LNCAP (cell line): ENCODE measurements around the gene FOS.

Source experiments
- CTCF ChIP-seq: fragments of 450-650 bp; IDR thresholded peaks from 2 replicates; pipeline ENCODE4 v1.5.1; 2017; ENCODE audit warnings: mild to moderate bottlenecking

Gene FOS

GRCh38 chr14:75236467-75236866 is 42.2 kb upstream of the FOS start:
- no peak for TF ChIP-seq CTCF

- TF ChIP-seq CTCF, result no peak
Measured at GRCh38 chr14:75236901-75237419, 41.7 kb upstream of the FOS start.

- no peak for TF ChIP-seq CTCF
Measured at GRCh38 chr14:75238756-75239455, 39.7 kb upstream of the FOS start.

- TF ChIP-seq CTCF, result no peak
Measured at GRCh38 chr14:75240781-75241180, 37.8 kb upstream of the FOS start.

- no peak for TF ChIP-seq CTCF
Measured at GRCh38 chr14:75242546-75243273, 35.9 kb upstream of the FOS start.

GRCh38 chr14:75244121-75244520 is 34.5 kb upstream of the FOS start:
- no peak for TF ChIP-seq CTCF

GRCh38 chr14:75246546-75247285 is 31.9 kb upstream of the FOS start:
- TF ChIP-seq CTCF, result no peak
